Measurements from ENCODE around the gene SIAH2. TPM values are rescaled to one million over a fixed set of nuclear protein-coding genes. Genes with fewer than 3 reads are reported as not detected.

Gene SIAH2
- total RNA-seq, 1 donor from 2014 or later: 23.0 TPM

DNA sequence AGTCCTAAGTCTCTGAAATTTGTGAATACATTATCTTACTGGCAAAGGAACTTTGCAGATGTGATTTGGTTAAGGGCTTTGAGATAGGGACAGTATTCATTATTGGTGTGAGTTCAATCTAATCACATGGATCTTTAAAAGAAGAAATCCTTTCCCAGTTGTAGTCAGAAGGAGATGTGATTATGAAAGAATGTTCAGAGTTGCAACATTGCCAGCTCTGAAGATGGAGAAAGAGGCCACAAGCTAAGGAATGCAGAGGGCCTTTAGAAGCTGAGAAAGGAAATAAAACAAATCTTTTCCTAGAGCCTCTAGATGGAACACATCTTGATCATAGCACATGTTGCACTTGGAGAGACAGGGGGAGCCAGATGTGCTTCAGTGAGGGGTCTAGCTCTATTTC lies 27.7 kb upstream of the SIAH2 start:
- Histone ChIP-seq H3K4me1 (no peaks in the 10 kb centered on the region), H3K27me3 (ENCODE audit: low read depth) (no peaks in the 10 kb centered on the region), H3K4me3 (no peak overlapping the region), H3K9me3 (replicated peaks) (no peaks in the 10 kb centered on the region), H3K36me3 (no peaks in the 10 kb centered on the region), H3K27ac (replicated peaks) (no peak overlapping the region)
- no peak for DNase-seq
- intact Hi-C loops (cut with micrococcal nuclease): no loop called here
- TF ChIP-seq, protein P1, sequence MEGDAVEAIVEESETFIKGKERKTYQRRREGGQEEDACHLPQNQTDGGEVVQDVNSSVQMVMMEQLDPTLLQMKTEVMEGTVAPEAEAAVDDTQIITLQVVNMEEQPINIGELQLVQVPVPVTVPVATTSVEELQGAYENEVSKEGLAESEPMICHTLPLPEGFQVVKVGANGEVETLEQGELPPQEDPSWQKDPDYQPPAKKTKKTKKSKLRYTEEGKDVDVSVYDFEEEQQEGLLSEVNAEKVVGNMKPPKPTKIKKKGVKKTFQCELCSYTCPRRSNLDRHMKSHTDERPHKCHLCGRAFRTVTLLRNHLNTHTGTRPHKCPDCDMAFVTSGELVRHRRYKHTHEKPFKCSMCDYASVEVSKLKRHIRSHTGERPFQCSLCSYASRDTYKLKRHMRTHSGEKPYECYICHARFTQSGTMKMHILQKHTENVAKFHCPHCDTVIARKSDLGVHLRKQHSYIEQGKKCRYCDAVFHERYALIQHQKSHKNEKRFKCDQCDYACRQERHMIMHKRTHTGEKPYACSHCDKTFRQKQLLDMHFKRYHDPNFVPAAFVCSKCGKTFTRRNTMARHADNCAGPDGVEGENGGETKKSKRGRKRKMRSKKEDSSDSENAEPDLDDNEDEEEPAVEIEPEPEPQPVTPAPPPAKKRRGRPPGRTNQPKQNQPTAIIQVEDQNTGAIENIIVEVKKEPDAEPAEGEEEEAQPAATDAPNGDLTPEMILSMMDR (IDR thresholded peaks at IDR 0.05; ENCODE audit: borderline replicate concordance): no peak

DNA sequence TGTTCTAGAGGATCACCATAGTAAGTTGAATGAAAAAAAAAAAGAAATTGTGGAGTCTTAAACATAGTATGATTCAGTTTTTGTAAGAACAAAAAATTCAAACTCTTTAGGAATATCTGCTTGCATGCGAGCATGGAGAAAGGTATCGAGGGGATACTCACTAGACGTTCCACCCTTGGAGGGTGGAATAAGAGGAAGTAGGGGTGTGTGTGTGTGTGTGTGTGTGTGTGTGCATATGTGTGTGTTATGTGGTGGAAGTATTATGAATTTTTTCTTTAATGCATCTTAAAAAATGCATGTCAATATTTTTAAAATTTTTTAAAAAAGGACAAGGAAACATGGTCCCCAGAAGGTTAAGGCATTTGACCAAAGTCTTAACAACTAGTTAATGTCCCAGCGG lies 26.5 kb upstream of the SIAH2 start:
- H3K36me3 ChIP-seq: no peaks in the 10 kb centered on the region
- no peak overlapping the region for H3K4me3 ChIP-seq
- no peaks in the 10 kb centered on the region for H3K4me1 ChIP-seq
- H3K27ac ChIP-seq (replicated peaks): no peak overlapping the region
- DNase-seq: no peak
- TF ChIP-seq, protein P1 (IDR thresholded peaks at IDR 0.05; ENCODE audit: borderline replicate concordance): no peak
- no peaks in the 10 kb centered on the region for H3K9me3 ChIP-seq (replicated peaks)
- H3K27me3 ChIP-seq (ENCODE audit: low read depth): no peaks in the 10 kb centered on the region
- intact Hi-C loops (cut with micrococcal nuclease): no loop called here

DNA sequence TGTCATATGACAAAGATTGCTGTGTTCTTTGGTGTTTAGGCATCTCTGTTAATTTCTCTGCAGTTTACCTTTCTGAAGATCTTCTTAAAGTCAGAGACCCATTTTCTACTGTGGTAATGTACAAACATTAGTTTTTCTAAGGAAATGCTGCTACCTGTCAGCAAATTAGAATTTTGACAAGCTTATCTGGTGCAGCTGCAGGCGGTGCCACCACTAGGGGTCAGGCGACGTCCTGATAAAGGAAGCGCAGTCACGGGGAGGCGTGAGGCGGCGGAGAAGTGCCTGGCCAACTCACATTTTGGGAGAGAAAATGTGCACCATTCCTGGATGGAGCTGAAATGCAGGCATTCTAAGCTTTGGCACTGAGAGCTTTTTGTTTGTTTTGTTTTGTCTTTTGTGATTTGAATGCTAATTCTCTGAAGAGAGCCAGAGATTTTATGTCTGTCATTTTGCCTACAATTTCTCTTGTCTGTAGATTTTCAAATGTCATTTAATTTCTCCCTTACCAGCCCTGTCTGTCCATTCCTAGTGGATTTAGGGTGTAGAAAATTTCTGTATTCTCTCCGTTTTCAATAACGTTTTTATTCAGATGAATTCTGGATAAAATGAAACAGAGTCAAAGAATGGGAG lies 24.9 kb upstream of the SIAH2 start:
- Histone ChIP-seq H3K4me1 (no peaks in the 10 kb centered on the region), H3K4me3 (no peak overlapping the region), H3K36me3 (no peaks in the 10 kb centered on the region), H3K9me3 (replicated peaks) (no peaks in the 10 kb centered on the region), H3K27ac (replicated peaks) (no peak overlapping the region), H3K27me3 (ENCODE audit: low read depth) (no peaks in the 10 kb centered on the region)
- peak; percentile 81 for DNase-seq
- intact Hi-C loops (cut with micrococcal nuclease): no loop called here
- TF ChIP-seq, protein P1 (IDR thresholded peaks at IDR 0.05; ENCODE audit: borderline replicate concordance): peak; percentile 94

DNA sequence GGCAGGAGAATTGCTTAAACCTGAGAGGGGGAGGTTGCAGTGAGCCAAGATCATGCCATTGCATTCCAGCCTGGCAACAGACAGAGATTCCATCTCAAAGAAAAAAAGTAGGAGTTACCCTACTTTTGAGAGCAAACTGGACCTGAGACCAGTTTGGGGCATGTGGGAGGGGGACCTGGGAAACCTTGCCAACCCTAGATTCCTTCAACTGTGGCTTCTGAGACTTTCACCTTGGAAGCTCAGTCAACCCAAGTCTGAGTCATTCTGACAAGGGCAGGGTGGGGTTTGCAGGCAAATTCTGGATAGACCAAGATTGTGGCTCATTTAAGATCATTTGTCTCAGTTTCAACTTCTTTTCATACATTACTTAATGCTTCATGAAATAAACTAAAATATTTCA lies 23.8 kb upstream of the SIAH2 start:
- TF ChIP-seq, protein P1 (IDR thresholded peaks at IDR 0.05; ENCODE audit: borderline replicate concordance): no peak
- intact Hi-C loops (cut with micrococcal nuclease): no loop called here
- Histone ChIP-seq H3K4me3 (no peak overlapping the region), H3K27me3 (ENCODE audit: low read depth) (no peaks in the 10 kb centered on the region), H3K27ac (replicated peaks) (no peak overlapping the region), H3K36me3 (no peaks in the 10 kb centered on the region), H3K9me3 (replicated peaks) (no peaks in the 10 kb centered on the region), H3K4me1 (no peaks in the 10 kb centered on the region)
- DNase-seq: no peak

DNA sequence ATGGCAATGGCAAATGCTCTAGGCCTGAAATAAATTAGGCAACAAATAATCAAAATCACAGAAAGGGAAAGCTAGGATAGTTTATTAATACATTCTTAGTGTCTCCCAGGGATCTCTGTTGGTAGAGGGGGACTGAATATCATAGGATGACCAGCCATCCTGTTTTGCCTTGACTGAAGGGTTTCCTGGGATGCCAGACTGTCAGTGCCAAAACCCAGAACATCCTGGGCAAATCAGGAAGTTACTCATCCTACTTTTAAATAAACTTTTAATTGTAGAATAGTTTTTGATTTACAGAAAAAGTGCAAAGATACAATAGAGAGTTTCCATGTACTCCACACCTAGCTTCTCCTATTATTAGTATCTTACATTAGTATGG lies 21.8 kb upstream of the SIAH2 start:
- Histone ChIP-seq H3K27ac (replicated peaks) (no peak overlapping the region), H3K27me3 (ENCODE audit: low read depth) (no peaks in the 10 kb centered on the region), H3K36me3 (no peaks in the 10 kb centered on the region), H3K9me3 (replicated peaks) (no peaks in the 10 kb centered on the region), H3K4me3 (no peak overlapping the region), H3K4me1 (no peaks in the 10 kb centered on the region)
- intact Hi-C loops (cut with micrococcal nuclease): no loop called here
- TF ChIP-seq, protein P1 (IDR thresholded peaks at IDR 0.05; ENCODE audit: borderline replicate concordance): no peak
- no peak for DNase-seq

All from left ventricle myocardium inferior (tissue), 1 donor.